HG03457 (cell line): ENCODE results near the gene SYNE1.

Experiments used
- ATAC-seq: cut with Tn5 transposase; IDR thresholded peaks from one replicate; pipeline ENCODE4 v1.9.1; 2021; ENCODE audit warnings: moderate number of reproducible peaks; ENCODE audit not compliant: unreplicated experiment

Gene SYNE1

GRCh38 chr6:152201120-152201519 is 436.0 kb downstream of the SYNE1 start:
- no peak for ATAC-seq

GRCh38 chr6:152195896-152196295 is 441.3 kb downstream of the SYNE1 start:
- ATAC-seq, result no peak

DNA sequence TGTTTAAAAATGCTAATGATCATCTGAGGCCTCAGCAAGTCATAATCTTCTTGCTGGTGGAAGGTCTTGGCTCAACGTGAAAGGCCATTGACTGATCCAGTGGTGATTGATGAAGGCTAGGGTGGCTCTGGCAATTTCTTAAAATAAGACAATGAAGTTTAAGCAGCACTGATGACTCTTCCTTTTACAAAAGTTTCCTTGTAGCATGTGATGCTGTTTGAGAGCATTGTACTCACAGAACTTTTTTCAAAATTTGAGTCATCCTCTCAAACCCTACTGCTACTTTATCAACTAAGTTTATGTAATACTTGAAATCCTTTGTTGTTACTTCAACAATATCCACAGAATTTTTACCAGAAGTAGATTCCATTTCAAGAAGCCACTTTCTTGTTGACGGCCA is 447.4 kb downstream of the SYNE1 start:
- ATAC-seq, result no peak

DNA sequence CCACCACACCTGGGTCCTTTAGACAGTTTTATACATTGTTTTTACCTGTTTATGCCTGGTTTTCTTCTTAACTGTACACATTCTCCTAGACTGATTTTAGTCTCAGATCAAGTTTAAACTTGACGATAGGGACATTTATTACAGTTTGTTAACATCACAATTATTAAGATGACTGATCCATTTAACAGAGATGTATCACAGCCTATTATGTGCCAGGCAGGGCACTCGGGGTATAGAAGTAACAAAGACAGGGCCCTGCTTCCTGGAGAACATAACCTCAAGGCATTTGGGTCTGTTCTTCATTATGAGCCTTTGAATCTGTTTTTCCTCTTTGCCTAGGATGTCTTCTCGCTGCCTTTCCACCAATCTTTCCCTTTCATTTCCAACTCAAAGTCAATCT is 449.2 kb downstream of the SYNE1 start:
- no peak for ATAC-seq

GRCh38 chr6:152186840-152187239 is 450.3 kb downstream of the SYNE1 start:
- no peak for ATAC-seq

- peak; percentile 66 for ATAC-seq
These were observed 452.1 kb downstream of the SYNE1 start for GRCh38 chr6:152184917-152185574.

DNA sequence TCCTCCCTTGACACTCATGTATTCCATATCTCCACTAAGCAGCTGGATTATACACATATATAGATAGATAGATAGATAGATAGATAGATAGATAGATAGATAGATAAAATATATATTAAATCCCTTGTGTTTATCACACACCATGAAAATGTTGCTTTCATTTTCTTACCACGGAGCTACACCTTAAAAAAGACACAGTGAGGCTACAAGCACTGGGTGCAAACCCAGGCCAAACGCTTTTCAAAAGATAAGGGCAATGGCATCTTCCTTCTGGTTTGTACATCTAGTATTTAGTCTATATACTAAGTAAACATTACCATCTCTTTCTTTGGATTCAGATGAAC is 452.6 kb downstream of the SYNE1 start:
- ATAC-seq, result peak; percentile 20

- no peak for ATAC-seq
These were observed 456.6 kb downstream of the SYNE1 start for GRCh38 chr6:152180601-152181000.

GRCh38 chr6:152176268-152176667 is 460.9 kb downstream of the SYNE1 start:
- ATAC-seq, result no peak

- ATAC-seq, result no peak
These were observed 463.2 kb downstream of the SYNE1 start for GRCh38 chr6:152173957-152174356.

GRCh38 chr6:152173321-152173720 is 463.8 kb downstream of the SYNE1 start:
- no peak for ATAC-seq

DNA sequence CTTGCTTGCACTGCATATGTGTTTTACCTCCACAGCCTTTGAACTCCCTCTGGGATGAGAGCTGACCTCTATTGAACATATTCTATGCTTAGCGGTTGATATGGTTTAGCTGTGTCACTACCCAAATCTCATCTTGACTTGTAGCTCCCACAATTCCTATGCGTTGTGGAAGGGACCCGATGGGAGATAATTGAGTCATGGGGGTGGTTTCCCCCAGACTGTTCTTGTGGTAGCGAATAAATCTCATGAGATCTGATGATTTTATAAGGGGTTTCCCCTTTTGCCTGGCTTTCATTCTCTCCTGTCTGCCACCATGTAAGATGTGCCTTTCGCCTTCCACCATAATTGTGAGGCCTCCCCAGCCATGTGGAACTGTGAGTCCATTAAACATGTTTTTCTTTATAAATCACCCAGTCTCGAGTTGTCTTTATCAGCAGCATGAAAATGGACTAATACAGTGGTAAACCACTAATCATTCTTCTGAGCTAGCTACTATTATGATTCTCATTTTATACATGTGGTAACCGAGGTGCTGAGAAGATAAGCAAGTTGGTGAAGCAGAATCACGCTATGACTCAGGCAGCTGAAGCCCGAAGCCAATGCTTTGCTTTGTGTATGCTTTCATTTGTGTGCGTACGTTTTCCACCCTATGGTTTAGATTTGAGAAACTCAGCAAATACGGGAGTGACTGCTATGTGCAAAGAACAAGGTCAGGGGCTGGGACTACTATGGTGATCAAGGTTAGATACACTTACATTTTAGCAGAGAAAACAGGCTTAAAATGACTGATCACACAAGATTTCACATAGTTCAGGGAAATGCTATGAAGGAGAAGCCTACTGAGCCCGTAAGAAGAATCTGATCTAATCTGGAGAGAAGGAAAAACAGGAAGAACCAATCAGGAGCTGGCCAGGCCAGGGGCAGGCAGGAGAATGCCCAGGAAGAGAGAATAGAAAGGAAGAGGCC is 466.2 kb downstream of the SYNE1 start:
- ATAC-seq, result peak; percentile 98

GRCh38 chr6:152170313-152170701 is 466.9 kb downstream of the SYNE1 start:
- no peak for ATAC-seq

DNA sequence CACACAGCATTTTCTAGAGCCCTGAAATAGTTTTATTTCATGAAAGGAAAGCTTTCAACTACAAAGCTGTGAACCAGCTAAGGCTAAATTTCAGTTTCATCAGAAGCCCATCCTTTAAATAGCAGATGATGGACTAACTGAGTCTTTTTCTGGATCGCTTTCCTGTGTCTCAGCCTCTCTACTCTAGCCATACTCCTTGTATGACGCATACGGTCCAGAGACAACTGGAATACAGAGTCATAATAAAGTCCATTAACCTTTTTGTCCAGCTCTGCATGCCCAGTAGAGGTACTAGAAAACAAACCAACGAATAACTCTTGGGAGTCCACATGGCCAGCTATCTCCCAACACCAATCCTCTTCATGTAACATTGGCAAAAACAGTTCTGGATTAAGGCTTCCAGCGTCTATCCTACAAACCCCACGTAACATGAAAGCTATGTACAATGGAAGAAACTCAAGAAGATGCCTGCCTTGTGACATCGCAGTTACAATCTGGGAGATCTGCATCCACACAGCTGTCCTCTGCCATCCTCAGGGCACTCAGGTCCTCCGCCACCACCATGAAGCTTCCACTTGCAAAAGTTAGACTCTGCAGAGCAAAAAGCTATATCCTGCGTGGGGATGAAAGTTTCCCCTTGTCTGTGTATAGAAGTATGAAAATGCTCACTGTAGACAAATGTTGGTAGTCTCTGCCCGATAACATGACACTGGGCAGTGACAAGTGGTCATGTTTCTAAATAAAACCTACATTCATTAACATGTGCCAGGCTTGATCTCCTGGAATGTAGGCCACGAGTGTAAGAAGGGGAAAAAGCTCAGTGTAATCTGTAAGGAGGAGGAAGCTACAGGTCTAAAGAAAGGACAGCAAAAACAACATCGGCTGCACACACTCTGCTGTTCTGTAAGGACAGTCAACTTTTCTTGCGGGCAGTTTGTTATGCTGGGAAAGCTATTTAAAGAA is 469.2 kb downstream of the SYNE1 start:
- ATAC-seq, result no peak

DNA sequence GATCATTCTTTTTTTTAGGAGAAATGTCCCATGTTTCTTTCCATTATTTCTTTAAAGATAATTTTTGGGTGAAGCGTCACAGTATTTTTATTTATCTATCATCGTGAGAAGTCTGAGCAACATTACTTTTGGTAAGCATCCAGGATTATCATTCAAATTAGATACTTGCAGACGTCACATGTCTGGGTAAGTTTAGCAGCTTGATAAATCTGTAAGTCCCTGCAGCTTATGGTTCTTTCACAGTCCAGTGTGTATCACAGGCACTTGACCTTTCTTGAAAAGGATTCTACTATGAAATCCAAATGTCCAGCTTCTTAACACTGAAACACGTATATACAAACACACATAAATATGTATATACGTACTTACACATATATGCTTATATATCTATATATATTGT is 470.3 kb downstream of the SYNE1 start:
- ATAC-seq, result no peak

DNA sequence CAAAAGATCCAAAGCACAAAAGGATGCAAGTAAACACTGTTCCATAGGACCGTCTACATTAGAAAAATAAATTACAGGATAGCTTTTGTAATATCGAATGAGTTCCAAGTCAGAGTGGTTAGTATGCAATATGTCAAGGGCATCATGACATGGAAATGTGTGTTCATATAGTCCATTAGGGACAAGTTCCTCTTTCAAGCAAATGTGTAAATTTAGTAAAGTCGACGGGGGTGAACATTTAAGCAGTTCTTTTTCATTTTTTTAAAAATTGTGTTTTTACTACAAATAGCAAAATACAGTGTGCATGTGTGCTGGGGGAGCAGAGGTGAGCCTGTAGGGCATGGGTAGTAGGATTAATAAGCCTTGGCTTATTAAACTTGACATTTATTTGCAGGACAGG is 470.7 kb downstream of the SYNE1 start:
- no peak for ATAC-seq

GRCh38 chr6:152164957-152165356 is 472.2 kb downstream of the SYNE1 start:
- ATAC-seq, result no peak

GRCh38 chr6:152161501-152161900 is 475.7 kb downstream of the SYNE1 start:
- ATAC-seq, result no peak

DNA sequence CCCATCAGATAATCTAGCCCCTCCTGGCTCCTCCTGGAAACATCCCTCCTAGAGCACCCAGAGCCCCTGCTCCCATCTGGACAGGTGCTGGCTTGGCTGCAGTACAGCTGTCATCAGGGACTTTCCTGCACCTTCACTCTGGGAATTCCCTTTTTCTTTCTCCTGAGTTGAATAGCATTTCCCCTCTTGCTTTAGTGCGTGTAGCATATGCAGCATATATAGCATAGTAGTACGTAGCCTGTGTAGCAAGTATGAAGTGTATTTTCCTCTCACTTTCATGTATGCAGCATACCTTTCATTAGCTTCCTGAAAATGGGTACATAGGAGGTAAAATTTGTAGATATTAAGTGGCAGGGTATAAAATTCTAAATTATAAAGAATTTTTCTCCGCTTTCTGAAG is 476.8 kb downstream of the SYNE1 start:
- peak; percentile 97 for ATAC-seq

GRCh38 chr6:152155792-152156191 is 481.4 kb downstream of the SYNE1 start:
- no peak for ATAC-seq
